Measurements from ENCODE around the gene FOXL1. TPM values are rescaled to one million over a fixed set of nuclear protein-coding genes. Genes with fewer than 3 reads are reported as not detected.

The FOXL1 gene
- total RNA-seq, 2 experiments from 2014 or later: not detected

DNA sequence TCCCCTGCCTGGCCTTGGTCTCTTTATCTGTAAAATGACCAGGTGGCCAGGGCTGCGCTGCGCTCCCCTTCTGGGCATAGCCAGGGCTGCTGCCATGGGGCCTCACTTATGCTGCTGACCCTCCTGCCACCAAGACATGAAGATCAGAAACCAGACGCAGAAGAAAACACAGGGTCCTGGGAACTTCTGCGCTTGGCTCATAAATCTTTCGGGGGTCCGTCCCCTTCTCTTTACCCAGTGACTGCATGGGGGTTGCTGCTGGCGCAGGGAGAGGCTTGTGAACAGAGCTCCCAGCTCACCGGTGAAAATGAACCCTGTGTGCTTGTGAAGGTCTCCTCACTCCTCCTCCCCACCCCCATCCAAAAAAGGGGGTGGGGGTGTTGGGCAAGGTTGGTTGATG is 5.7 kb upstream of the FOXL1 start:
- Histone ChIP-seq H3K36me3 (ENCODE audit: insufficient read depth, low read length) (no peaks in the 10 kb centered on the region), H3K9me3 (ENCODE audit: control insufficient read depth in 1 of 2, insufficient read depth in 1 of 2, low read length in 2 of 2) (peaks cover 0 to 6% of the 10 kb centered on the region in 2 experiments), H3K27me3 (ENCODE audit: control insufficient read depth in 1 of 2, insufficient read depth in 2 of 2, low read length in 2 of 2) (peaks cover 62 to 74% of the 10 kb centered on the region in 2 experiments), H3K4me3 (ENCODE audit: low read length) (no peak overlapping the region), H3K4me1 (ENCODE audit: insufficient read depth, low read length) (peaks cover 14% of the 10 kb centered on the region), H3K27ac (ENCODE audit: low read depth in 1 of 2, low read length in 2 of 2) (no peak overlapping the region)
- POLR2A ChIA-PET: no interaction called here
- no peak overlapping the region for H3K4me3 Mint-ChIP-seq
- CTCF ChIA-PET: no interaction called here
- H3K9me3 Mint-ChIP-seq: no peaks in the 10 kb centered on the region
- H3K27ac Mint-ChIP-seq: no peak overlapping the region
- peaks cover 84% of the 10 kb centered on the region for H3K27me3 Mint-ChIP-seq
- TF ChIP-seq, protein P1, sequence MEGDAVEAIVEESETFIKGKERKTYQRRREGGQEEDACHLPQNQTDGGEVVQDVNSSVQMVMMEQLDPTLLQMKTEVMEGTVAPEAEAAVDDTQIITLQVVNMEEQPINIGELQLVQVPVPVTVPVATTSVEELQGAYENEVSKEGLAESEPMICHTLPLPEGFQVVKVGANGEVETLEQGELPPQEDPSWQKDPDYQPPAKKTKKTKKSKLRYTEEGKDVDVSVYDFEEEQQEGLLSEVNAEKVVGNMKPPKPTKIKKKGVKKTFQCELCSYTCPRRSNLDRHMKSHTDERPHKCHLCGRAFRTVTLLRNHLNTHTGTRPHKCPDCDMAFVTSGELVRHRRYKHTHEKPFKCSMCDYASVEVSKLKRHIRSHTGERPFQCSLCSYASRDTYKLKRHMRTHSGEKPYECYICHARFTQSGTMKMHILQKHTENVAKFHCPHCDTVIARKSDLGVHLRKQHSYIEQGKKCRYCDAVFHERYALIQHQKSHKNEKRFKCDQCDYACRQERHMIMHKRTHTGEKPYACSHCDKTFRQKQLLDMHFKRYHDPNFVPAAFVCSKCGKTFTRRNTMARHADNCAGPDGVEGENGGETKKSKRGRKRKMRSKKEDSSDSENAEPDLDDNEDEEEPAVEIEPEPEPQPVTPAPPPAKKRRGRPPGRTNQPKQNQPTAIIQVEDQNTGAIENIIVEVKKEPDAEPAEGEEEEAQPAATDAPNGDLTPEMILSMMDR (IDR thresholded peaks at IDR 0.05): no peak
- H3K4me1 Mint-ChIP-seq (ENCODE audit: low read depth): peaks cover 8% of the 10 kb centered on the region
- DNase-seq: no peak
- no peaks in the 10 kb centered on the region for H3K36me3 Mint-ChIP-seq (ENCODE audit: low read depth)
- ATAC-seq (ENCODE audit: poor library complexity): no peak
- intact Hi-C loops (cut with DNase I, micrococcal nuclease): no loop called here

DNA sequence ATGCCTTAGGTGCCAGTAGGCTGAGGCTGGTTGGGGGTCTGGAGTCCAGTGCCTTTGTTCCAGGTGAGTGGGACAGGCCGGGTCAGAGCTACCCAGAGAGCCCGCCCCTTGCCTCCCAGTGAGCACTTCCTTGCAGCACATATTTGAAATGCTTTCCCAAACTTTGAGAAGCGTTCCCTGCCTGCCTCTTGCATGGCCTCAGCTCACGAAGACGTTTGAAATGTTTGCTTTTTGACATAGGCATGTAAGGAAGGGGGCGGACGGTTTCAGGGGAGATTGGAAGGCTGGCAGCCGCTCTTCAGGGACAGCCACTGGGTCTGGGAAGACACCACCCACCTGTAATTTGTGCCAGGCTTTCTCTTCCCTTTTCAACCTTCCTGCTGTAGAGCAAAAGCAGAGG is 5.1 kb upstream of the FOXL1 start:
- ATAC-seq (ENCODE audit: poor library complexity): no peak

DNA sequence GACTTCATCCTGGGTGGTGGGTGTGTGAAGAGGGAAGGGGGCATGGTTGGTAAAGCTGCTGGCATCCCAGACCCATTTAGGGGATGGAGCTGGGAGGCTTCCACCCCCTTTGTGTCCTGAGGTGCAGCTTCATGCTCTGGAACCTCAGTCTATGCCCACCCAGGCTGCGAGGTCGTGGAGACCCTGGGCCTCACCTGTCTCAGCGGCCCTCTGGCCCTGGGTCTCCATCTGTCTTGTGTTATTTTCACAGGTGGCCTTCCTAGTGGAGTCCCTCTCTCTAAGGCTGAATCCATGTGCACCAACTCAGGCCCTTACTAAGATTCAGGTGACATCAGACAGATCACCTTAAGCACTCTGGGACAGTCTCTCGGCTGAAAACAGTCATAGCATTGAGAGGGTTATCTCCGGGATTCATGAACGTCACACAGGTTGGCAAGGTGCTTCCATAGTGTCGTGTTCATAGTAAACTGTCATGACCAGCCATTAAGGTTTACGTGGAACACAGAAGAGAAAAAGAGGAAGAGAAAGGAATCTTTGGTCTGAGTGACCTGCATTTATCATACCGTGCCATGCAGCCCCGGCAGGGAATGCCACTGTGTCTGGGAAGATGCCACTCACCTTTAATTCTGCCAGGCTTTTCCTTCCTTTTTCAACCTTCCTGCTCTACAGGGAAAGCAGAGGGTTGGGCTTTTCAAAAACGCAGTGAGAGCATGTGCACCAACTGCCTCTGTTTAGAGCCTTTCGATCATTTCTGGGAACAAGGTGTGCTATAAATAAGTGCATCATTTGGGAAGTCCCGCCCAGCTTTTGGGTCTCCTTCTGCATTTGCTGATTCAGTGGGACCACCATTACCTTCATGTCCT is 4.5 kb upstream of the FOXL1 start:
- Mint-ChIP-seq H3K27me3 (peaks cover 92% of the 10 kb centered on the region), H3K9me3 (no peaks in the 10 kb centered on the region), H3K27ac (no peak overlapping the region), H3K4me3 (no peak overlapping the region), H3K4me1 (ENCODE audit: low read depth) (peaks cover 8% of the 10 kb centered on the region), H3K36me3 (ENCODE audit: low read depth) (no peaks in the 10 kb centered on the region)
- H3K36me3 ChIP-seq (ENCODE audit: insufficient read depth, low read length): no peaks in the 10 kb centered on the region
- DNase-seq: no peak
- ChIA-PET POLR2A (no interaction called here), CTCF (no interaction called here)
- H3K4me1 ChIP-seq (ENCODE audit: insufficient read depth, low read length): peaks cover 13% of the 10 kb centered on the region
- no peak overlapping the region for H3K4me3 ChIP-seq (ENCODE audit: low read length)
- no peak for ATAC-seq (ENCODE audit: poor library complexity)
- TF ChIP-seq, protein P1 (IDR thresholded peaks at IDR 0.05): no peak
- intact Hi-C loops (cut with DNase I, micrococcal nuclease): no loop called here
- H3K27ac ChIP-seq (ENCODE audit: low read depth in 1 of 2, low read length in 2 of 2): no peak overlapping the region
- H3K27me3 ChIP-seq (ENCODE audit: control insufficient read depth in 1 of 2, insufficient read depth in 2 of 2, low read length in 2 of 2): peaks cover 69 to 80% of the 10 kb centered on the region in 2 experiments
- peaks cover 0 to 6% of the 10 kb centered on the region in 2 experiments for H3K9me3 ChIP-seq (ENCODE audit: control insufficient read depth in 1 of 2, insufficient read depth in 1 of 2, low read length in 2 of 2)

More for the DNA sequence above, 5.1 kb upstream of the FOXL1 start:
- CTCF ChIA-PET: no interaction called here
- Mint-ChIP-seq H3K36me3 (ENCODE audit: low read depth) (no peaks in the 10 kb centered on the region), H3K9me3 (no peaks in the 10 kb centered on the region), H3K27me3 (peaks cover 90% of the 10 kb centered on the region), H3K4me3 (no peak overlapping the region), H3K27ac (no peak overlapping the region), H3K4me1 (ENCODE audit: low read depth) (peaks cover 8% of the 10 kb centered on the region)
- TF ChIP-seq, protein P1 (IDR thresholded peaks at IDR 0.05): no peak
- intact Hi-C loops (cut with DNase I, micrococcal nuclease): no loop called here
- Histone ChIP-seq H3K9me3 (ENCODE audit: control insufficient read depth in 1 of 2, insufficient read depth in 1 of 2, low read length in 2 of 2) (peaks cover 0 to 6% of the 10 kb centered on the region in 2 experiments), H3K27ac (ENCODE audit: low read depth in 1 of 2, low read length in 2 of 2) (no peak overlapping the region), H3K4me1 (ENCODE audit: insufficient read depth, low read length) (peaks cover 13% of the 10 kb centered on the region), H3K27me3 (ENCODE audit: control insufficient read depth in 1 of 2, insufficient read depth in 2 of 2, low read length in 2 of 2) (peaks cover 68 to 78% of the 10 kb centered on the region in 2 experiments), H3K36me3 (ENCODE audit: insufficient read depth, low read length) (no peaks in the 10 kb centered on the region), H3K4me3 (ENCODE audit: low read length) (no peak overlapping the region)
- POLR2A ChIA-PET: no interaction called here
- no peak for DNase-seq
